Neuronal stem cell (in vitro differentiated cells): ENCODE measurements around the gene MFSD6.

Source experiments
- DNase-seq: peaks from one replicate; pipeline ENCODE4 v3.0.0-alpha.2; 2013; ENCODE audit warnings: low spot score
- H2AFZ ChIP-seq: one replicate; pipeline ENCODE4 v1.6.1; 2013; ENCODE audit warnings: mild to moderate bottlenecking, low read length, inconsistent platforms
- H2AK5ac ChIP-seq: 2 replicates; pipeline ENCODE4 v1.6.1; 2013; ENCODE audit warnings: low read depth, mild to moderate bottlenecking, inconsistent platforms, low read length, moderate library complexity, mixed read lengths
- H2BK120ac ChIP-seq: 2 replicates; pipeline ENCODE4 v1.6.1; 2013; ENCODE audit warnings: low read depth, mild to moderate bottlenecking, inconsistent platforms, low read length, moderate library complexity, mixed read lengths
- H2BK12ac ChIP-seq: one replicate; pipeline ENCODE4 v1.6.1; 2013; ENCODE audit warnings: low read length, inconsistent platforms
- H2BK15ac ChIP-seq: 2 replicates; pipeline ENCODE4 v1.6.1; 2013; ENCODE audit warnings: mild to moderate bottlenecking, low read length, inconsistent platforms, mixed read lengths
- H2BK5ac ChIP-seq: one replicate; pipeline ENCODE4 v1.6.1; 2013; ENCODE audit warnings: inconsistent platforms, mild to moderate bottlenecking, low read length, moderate library complexity
- H3K14ac ChIP-seq: one replicate; pipeline ENCODE4 v1.6.1; 2013; ENCODE audit warnings: low read length, inconsistent platforms
- H3K18ac ChIP-seq: 2 replicates; pipeline ENCODE4 v1.6.1; 2013; ENCODE audit warnings: low read length, inconsistent platforms
- H3K23ac ChIP-seq: 2 replicates; pipeline ENCODE4 v1.6.1; 2013; ENCODE audit warnings: low read depth, mild to moderate bottlenecking, mixed read lengths, low read length, inconsistent platforms; ENCODE audit not compliant: poor library complexity
- H3K27ac ChIP-seq: replicated peaks from 3 replicates; pipeline ENCODE4 v1.5.1; 2013; ENCODE audit warnings: low read length, inconsistent platforms
- H3K27me3 ChIP-seq, 3 experiments: 2 replicates each; pipeline ENCODE4 v1.6.1; 2013; ENCODE audit warnings: low read length in 3 of 3, mild to moderate bottlenecking in 2 of 3, inconsistent platforms in 1 of 3, low read depth in 1 of 3, mixed read lengths in 1 of 3, moderate library complexity in 1 of 3; ENCODE audit not compliant: control insufficient read depth in 3 of 3, insufficient read depth in 3 of 3
- H3K36me3 ChIP-seq, 2 donors: replicated peaks in 1 of 2; 2 replicates each; pipeline ENCODE4 v1.6.1; 2013; ENCODE audit warnings: low read length in 2 of 2; ENCODE audit not compliant: control insufficient read depth in 2 of 2, insufficient read depth in 2 of 2
- H3K4ac ChIP-seq: 2 replicates; pipeline ENCODE4 v1.6.1; 2013; ENCODE audit warnings: inconsistent platforms, mild to moderate bottlenecking, low read length, moderate library complexity
- H3K4me1 ChIP-seq, 2 donors: 1 replicate in 1 of 2; 2 replicates in 1 of 2; pipeline ENCODE4 v1.6.1; 2013; ENCODE audit warnings: low read length in 2 of 2, low read depth in 1 of 2; ENCODE audit not compliant: control insufficient read depth in 2 of 2, insufficient read depth in 1 of 2
- H3K4me2 ChIP-seq: one replicate; pipeline ENCODE4 v1.6.1; 2013; ENCODE audit warnings: mild to moderate bottlenecking, low read length, inconsistent platforms; ENCODE audit not compliant: insufficient read depth, poor library complexity, severe bottlenecking
- H3K4me3 ChIP-seq, 2 donors: 2 replicates each; pipeline ENCODE4 v1.5.1; 2013; ENCODE audit warnings: low read length in 2 of 2, mild to moderate bottlenecking in 2 of 2, inconsistent platforms in 1 of 2, moderate library complexity in 1 of 2
- H3K79me1 ChIP-seq: one replicate; pipeline ENCODE4 v1.6.1; 2013; ENCODE audit warnings: low read depth, mild to moderate bottlenecking, inconsistent platforms, low read length, moderate library complexity
- H3K9ac ChIP-seq: one replicate; pipeline ENCODE4 v1.6.1; 2013; ENCODE audit warnings: mild to moderate bottlenecking, low read depth, low read length, inconsistent platforms; ENCODE audit not compliant: poor library complexity
- H3K9me3 ChIP-seq, 2 donors: replicated peaks in 1 of 2; 2 replicates each; pipeline versions ENCODE3 to v1.6.1; 2013; ENCODE audit warnings: low read length in 2 of 2, mild to moderate bottlenecking in 2 of 2, inconsistent platforms in 1 of 2, low read depth in 1 of 2, mixed read lengths in 1 of 2, moderate library complexity in 1 of 2; ENCODE audit not compliant: control insufficient read depth in 2 of 2, insufficient read depth in 1 of 2
- H4K8ac ChIP-seq: one replicate; pipeline ENCODE4 v1.6.1; 2013; ENCODE audit warnings: low read depth, mild to moderate bottlenecking, inconsistent platforms, low read length, moderate library complexity
- H4K91ac ChIP-seq: one replicate; pipeline ENCODE4 v1.6.1; 2013; ENCODE audit warnings: low read length, low read depth, mild to moderate bottlenecking, inconsistent platforms; ENCODE audit not compliant: poor library complexity
- WGBS, 2 donors: extraction: QIAGEN DNeasy Blood & Tissue Kit; methylation state at CpG; one replicate each; pipeline ENCODE4 v1.1.7; 2013; ENCODE audit warnings: missing lambda C conversion rate in 2 of 2, mixed read lengths in 1 of 2; ENCODE audit not compliant: insufficient read length in 2 of 2, insufficient replicate concordance in 1 of 2; ENCODE audit errors: extremely low coverage in 2 of 2; 5-methylcytosine and 5-hydroxymethylcytosine counted together

Gene MFSD6

GRCh38 chr2:190532581-190532980, 124.4 kb downstream of the MFSD6 start:
- H2AK5ac ChIP-seq = no peak overlapping the region
- H3K79me1 ChIP-seq = no peaks in the 10 kb centered on the region
- no peak overlapping the region for H3K4me3 ChIP-seq
- H2BK5ac ChIP-seq = no peak overlapping the region
- no peak overlapping the region for H3K14ac ChIP-seq
- no peak overlapping the region for H3K18ac ChIP-seq
- H3K23ac ChIP-seq = no peak overlapping the region
- H3K27ac ChIP-seq = no peak overlapping the region
- no peak overlapping the region for H3K4me2 ChIP-seq
- H3K36me3 ChIP-seq = no peaks in the 10 kb centered on the region
- H3K4ac ChIP-seq = no peak overlapping the region
- DNase-seq = no peak
- H2BK12ac ChIP-seq = no peak overlapping the region
- H3K4me1 ChIP-seq = peaks cover 9 to 10% of the 10 kb centered on the region in 2 donors
- WGBS, 2 donors = no CpG with 5 or more reads among the region's 4 CpGs
- H2BK120ac ChIP-seq = no peak overlapping the region
- no peak overlapping the region for H3K9ac ChIP-seq
- no peak overlapping the region for H2BK15ac ChIP-seq
- no peak overlapping the region for H4K8ac ChIP-seq
- no peak overlapping the region for H2AFZ ChIP-seq
- H4K91ac ChIP-seq = no peak overlapping the region
- H3K9me3 ChIP-seq = peaks cover 0 to 8% of the 10 kb centered on the region in 2 donors
- H3K27me3 ChIP-seq = no peaks in the 10 kb centered on the region

- H2AFZ ChIP-seq = peak overlapping the region; percentile 96
- no peak overlapping the region for H3K23ac ChIP-seq
- peaks cover 9 to 10% of the 10 kb centered on the region in 2 donors for H3K4me1 ChIP-seq
- H2BK15ac ChIP-seq = no peak overlapping the region
- no peak overlapping the region for H2BK5ac ChIP-seq
- H3K9me3 ChIP-seq = peaks cover 0 to 12% of the 10 kb centered on the region in 2 donors
- H3K9ac ChIP-seq = no peak overlapping the region
- peak overlapping the region; percentile 58 for H3K4me2 ChIP-seq
- H2BK120ac ChIP-seq = no peak overlapping the region
- H3K4me3 ChIP-seq = peak overlapping the region in 1 of 2 donors; percentile 60
- H3K14ac ChIP-seq = no peak overlapping the region
- H3K79me1 ChIP-seq = no peaks in the 10 kb centered on the region
- H3K4ac ChIP-seq = no peak overlapping the region
- no peak overlapping the region for H3K27ac ChIP-seq
- DNase-seq = no peak
- peak overlapping the region; percentile 33 for H2AK5ac ChIP-seq
- H2BK12ac ChIP-seq = no peak overlapping the region
- no peaks in the 10 kb centered on the region for H3K36me3 ChIP-seq
- H4K8ac ChIP-seq = no peak overlapping the region
- H3K18ac ChIP-seq = peak overlapping the region; percentile 55
- WGBS, 2 donors = no CpG with 5 or more reads among the region's 10 CpGs
- no peaks in the 10 kb centered on the region for H3K27me3 ChIP-seq
- no peak overlapping the region for H4K91ac ChIP-seq
Measured at GRCh38 chr2:190533175-190533967, 125.2 kb downstream of the MFSD6 start.

GRCh38 chr2:190533968-190534309, 125.8 kb downstream of the MFSD6 start:
- Histone ChIP-seq H2BK12ac (no peak overlapping the region), H2BK120ac (peak overlapping the region; percentile 95), H3K23ac (no peak overlapping the region), H3K4me1 (peaks cover 9 to 10% of the 10 kb centered on the region in 2 donors), H3K4me3 (peak overlapping the region; percentile 60 to 86), H3K27me3 (no peaks in the 10 kb centered on the region), H3K4ac (no peak overlapping the region), H2AFZ (peak overlapping the region; percentile 96), H2AK5ac (peak overlapping the region; percentile 33), H3K9me3 (peaks cover 0 to 12% of the 10 kb centered on the region in 2 donors), H3K4me2 (peak overlapping the region; percentile 58), H2BK15ac (no peak overlapping the region), H3K79me1 (no peaks in the 10 kb centered on the region), H3K36me3 (no peaks in the 10 kb centered on the region), H3K18ac (peak overlapping the region; percentile 55), H3K9ac (no peak overlapping the region), H2BK5ac (no peak overlapping the region), H3K14ac (no peak overlapping the region), H3K27ac (peak overlapping the region; percentile 88), H4K91ac (no peak overlapping the region), H4K8ac (no peak overlapping the region)
- no CpG with 5 or more reads among the region's 13 CpGs for WGBS, 2 donors
- DNase-seq = no peak

GRCh38 chr2:190534310-190535120, 126.4 kb downstream of the MFSD6 start, which contains the start of gene NEMP2:
TSS of gene NEMP2 (minus strand) at chr2:190534722. CDS start at chr2:190534655, 67 bp downstream.
- Histone ChIP-seq H2BK12ac (no peak within 1 kb of the TSS), H3K9me3 (peaks cover 0 to 13% of the 10 kb centered on the region in 2 donors), H3K27ac (peak within 1 kb of the TSS; percentile 88), H2BK120ac (peak within 1 kb of the TSS; percentile 95), H2BK15ac (no peak within 1 kb of the TSS), H3K4ac (peak within 1 kb of the TSS; percentile 80), H3K36me3 (no peaks in the 10 kb centered on the region), H3K79me1 (no peaks in the 10 kb centered on the region), H3K4me2 (peak within 1 kb of the TSS; percentile 58), H2AFZ (peak within 1 kb of the TSS; percentile 96), H4K91ac (no peak within 1 kb of the TSS), H3K18ac (peak within 1 kb of the TSS; percentile 92), H3K4me3 (peak within 1 kb of the TSS; percentile 60 to 86), H4K8ac (peak within 1 kb of the TSS; percentile 97), H3K14ac (no peak within 1 kb of the TSS), H3K4me1 (peaks cover 9 to 10% of the 10 kb centered on the region in 2 donors), H3K23ac (peak within 1 kb of the TSS; percentile 87), H2BK5ac (peak within 1 kb of the TSS; percentile 32), H3K9ac (peak within 1 kb of the TSS; percentile 82), H3K27me3 (no peaks in the 10 kb centered on the region), H2AK5ac (peak within 1 kb of the TSS; percentile 33)
- WGBS, 2 donors = no CpG with 5 or more reads among the region's 92 CpGs
- DNase-seq = peak; percentile 83
